Measurements from ENCODE around the gene TRIM38.

DNA sequence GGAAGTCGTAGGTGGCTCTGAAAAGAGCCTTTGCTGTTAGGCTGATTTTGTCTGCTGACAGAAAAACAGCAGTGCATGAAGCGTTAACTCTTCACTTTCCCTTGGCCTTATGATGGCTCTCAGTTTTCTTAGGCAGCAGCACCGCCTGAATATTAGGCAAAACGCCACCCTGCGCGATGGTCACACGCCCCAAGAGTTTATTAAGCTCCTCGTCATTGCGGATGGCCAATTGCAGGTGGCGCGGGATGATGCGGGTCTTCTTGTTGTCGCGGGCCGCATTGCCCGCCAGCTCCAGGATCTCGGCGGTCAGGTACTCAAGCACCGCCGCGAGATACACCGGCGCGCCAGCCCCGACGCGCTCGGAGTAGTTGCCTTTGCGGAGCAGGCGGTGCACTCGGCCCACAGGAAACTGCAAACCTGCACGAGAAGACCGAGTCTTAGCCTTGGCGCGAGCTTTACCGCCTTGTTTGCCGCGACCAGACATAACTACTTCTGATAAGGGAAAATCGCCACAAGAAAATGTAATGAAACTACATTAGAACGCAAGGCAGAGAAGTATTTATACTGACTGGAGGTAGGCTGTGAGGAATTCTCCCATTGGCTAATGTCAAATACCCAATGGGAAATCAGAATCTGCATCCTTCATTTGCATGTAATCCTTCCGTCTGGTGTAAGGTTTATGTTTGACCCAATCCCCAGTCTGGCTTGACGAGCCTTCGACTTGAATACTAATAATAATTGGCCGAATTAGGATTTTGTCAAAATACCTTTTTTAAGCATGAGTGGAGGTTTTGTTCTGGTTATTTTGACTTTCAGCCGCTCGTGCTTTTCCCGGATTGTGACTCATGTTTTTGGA lies 70.7 kb downstream of the TRIM38 start:
- TF ChIP-seq, protein P1, sequence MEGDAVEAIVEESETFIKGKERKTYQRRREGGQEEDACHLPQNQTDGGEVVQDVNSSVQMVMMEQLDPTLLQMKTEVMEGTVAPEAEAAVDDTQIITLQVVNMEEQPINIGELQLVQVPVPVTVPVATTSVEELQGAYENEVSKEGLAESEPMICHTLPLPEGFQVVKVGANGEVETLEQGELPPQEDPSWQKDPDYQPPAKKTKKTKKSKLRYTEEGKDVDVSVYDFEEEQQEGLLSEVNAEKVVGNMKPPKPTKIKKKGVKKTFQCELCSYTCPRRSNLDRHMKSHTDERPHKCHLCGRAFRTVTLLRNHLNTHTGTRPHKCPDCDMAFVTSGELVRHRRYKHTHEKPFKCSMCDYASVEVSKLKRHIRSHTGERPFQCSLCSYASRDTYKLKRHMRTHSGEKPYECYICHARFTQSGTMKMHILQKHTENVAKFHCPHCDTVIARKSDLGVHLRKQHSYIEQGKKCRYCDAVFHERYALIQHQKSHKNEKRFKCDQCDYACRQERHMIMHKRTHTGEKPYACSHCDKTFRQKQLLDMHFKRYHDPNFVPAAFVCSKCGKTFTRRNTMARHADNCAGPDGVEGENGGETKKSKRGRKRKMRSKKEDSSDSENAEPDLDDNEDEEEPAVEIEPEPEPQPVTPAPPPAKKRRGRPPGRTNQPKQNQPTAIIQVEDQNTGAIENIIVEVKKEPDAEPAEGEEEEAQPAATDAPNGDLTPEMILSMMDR (IDR thresholded peaks at IDR 0.05), result no peak
- TF ChIP-seq POLR2A (IDR thresholded peaks at IDR 0.05), result no peak

All from lower leg skin (tissue), 3 donors.